ENCODE results near the gene USP21. TPM values are rescaled to one million over a fixed set of nuclear protein-coding genes. Genes with fewer than 3 reads are reported as not detected.
A peak's percentile ranks its signal among the peaks of the same experiment; 100 is the strongest.

USP21 gene
- total and polyA plus RNA-seq, 9 of the 15 experiments (the other 6 are each of a cell fraction or from before 2014, with no cell fraction given): 4.9 to 52.4 (median 21.6) TPM

DNA sequence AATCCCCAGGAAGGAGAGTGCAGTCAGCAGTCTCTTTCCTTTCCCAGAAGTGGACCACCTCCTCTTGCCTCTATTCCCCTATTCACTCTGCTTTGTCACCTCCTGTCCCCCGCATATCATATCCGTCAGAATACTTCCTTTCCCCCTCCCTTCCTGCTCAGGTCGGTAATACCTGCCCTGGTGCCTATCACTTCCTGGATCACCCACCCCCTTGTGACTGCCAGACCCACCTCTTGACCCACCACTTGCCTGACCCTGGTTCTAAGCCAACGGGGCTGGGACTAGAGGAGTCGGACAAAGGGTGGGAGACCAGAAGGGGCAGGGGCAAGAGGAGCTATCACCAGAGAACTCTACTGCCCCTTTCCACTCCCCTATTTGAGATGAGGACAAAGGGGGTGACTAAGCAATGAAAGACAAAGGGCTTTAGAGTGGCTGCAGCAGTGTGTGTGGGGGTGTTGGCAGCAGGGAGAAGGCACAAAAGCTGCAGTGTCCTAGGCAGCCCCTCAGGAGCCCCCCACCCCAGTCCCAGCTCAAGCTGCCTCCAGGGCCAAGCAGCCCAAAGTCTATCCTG lies 41.2 kb downstream of the USP21 start (continued):
- TF ChIP-seq, protein P1, sequence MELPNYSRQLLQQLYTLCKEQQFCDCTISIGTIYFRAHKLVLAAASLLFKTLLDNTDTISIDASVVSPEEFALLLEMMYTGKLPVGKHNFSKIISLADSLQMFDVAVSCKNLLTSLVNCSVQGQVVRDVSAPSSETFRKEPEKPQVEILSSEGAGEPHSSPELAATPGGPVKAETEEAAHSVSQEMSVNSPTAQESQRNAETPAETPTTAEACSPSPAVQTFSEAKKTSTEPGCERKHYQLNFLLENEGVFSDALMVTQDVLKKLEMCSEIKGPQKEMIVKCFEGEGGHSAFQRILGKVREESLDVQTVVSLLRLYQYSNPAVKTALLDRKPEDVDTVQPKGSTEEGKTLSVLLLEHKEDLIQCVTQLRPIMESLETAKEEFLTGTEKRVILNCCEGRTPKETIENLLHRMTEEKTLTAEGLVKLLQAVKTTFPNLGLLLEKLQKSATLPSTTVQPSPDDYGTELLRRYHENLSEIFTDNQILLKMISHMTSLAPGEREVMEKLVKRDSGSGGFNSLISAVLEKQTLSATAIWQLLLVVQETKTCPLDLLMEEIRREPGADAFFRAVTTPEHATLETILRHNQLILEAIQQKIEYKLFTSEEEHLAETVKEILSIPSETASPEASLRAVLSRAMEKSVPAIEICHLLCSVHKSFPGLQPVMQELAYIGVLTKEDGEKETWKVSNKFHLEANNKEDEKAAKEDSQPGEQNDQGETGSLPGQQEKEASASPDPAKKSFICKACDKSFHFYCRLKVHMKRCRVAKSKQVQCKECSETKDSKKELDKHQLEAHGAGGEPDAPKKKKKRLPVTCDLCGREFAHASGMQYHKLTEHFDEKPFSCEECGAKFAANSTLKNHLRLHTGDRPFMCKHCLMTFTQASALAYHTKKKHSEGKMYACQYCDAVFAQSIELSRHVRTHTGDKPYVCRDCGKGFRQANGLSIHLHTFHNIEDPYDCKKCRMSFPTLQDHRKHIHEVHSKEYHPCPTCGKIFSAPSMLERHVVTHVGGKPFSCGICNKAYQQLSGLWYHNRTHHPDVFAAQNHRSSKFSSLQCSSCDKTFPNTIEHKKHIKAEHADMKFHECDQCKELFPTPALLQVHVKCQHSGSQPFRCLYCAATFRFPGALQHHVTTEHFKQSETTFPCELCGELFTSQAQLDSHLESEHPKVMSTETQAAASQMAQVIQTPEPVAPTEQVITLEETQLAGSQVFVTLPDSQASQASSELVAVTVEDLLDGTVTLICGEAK (IDR thresholded peaks at IDR 0.05): peak; percentile 67
- TF ChIP-seq, protein P1 (CRISPR knock-in tag; IDR thresholded peaks at IDR 0.05): no peak
- TF ChIP-seq ARID1B (IDR thresholded peaks at IDR 0.05): peak; percentile 45
- TF ChIP-seq TARDBP (IDR thresholded peaks at IDR 0.05): no peak
- no peak for TF ChIP-seq NELFE (IDR thresholded peaks at IDR 0.05; ENCODE audit: insufficient read depth, insufficient read length)
- TF ChIP-seq, protein P2, sequence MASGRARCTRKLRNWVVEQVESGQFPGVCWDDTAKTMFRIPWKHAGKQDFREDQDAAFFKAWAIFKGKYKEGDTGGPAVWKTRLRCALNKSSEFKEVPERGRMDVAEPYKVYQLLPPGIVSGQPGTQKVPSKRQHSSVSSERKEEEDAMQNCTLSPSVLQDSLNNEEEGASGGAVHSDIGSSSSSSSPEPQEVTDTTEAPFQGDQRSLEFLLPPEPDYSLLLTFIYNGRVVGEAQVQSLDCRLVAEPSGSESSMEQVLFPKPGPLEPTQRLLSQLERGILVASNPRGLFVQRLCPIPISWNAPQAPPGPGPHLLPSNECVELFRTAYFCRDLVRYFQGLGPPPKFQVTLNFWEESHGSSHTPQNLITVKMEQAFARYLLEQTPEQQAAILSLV (tag; IDR thresholded peaks at IDR 0.05): no peak
- no peak for TF ChIP-seq KLF1 (tag; IDR thresholded peaks at IDR 0.05)
- TF ChIP-seq, protein P3, sequence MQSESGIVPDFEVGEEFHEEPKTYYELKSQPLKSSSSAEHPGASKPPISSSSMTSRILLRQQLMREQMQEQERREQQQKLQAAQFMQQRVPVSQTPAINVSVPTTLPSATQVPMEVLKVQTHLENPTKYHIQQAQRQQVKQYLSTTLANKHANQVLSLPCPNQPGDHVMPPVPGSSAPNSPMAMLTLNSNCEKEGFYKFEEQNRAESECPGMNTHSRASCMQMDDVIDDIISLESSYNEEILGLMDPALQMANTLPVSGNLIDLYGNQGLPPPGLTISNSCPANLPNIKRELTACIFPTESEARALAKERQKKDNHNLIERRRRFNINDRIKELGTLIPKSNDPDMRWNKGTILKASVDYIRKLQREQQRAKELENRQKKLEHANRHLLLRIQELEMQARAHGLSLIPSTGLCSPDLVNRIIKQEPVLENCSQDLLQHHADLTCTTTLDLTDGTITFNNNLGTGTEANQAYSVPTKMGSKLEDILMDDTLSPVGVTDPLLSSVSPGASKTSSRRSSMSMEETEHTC (IDR thresholded peaks at IDR 0.05): no peak
- no peak for TF ChIP-seq KLF6 (CRISPR knock-in tag; IDR thresholded peaks at IDR 0.05; ENCODE audit: borderline replicate concordance)
- TF ChIP-seq ASH1L (IDR thresholded peaks at IDR 0.05; ENCODE audit: borderline replicate concordance, low read depth, partially characterized antibody): no peak
- TF ChIP-seq POLR2H (tag; IDR thresholded peaks at IDR 0.05; ENCODE audit: low read depth): no peak
- no peak for TF ChIP-seq CBFA2T3 (IDR thresholded peaks at IDR 0.05)
- TF ChIP-seq HNRNPUL1 (IDR thresholded peaks at IDR 0.05; ENCODE audit: low read length): no peak
- TF ChIP-seq TRIM28 (IDR thresholded peaks at IDR 0.05): no peak
- TF ChIP-seq SMARCB1 (IDR thresholded peaks at IDR 0.05; ENCODE audit: insufficient read length, low read depth): no peak
- no peak for TF ChIP-seq THRAP3 (IDR thresholded peaks at IDR 0.05; ENCODE audit: borderline replicate concordance)
- no peak for TF ChIP-seq ZNF311 (CRISPR knock-in tag; IDR thresholded peaks at IDR 0.05)
- TF ChIP-seq TBL1XR1 (IDR thresholded peaks at IDR 0.05; ENCODE audit: low read length in 2 of 2): no peak
- TF ChIP-seq XRCC5 (IDR thresholded peaks at IDR 0.05; ENCODE audit: low read depth, low read length): no peak
- TF ChIP-seq CXXC5 (CRISPR knock-in tag; IDR thresholded peaks at IDR 0.05): no peak
